HepG2 (cell line): ENCODE data around the gene SAE1. TPM values are rescaled to one million over a fixed set of nuclear protein-coding genes. Genes with fewer than 3 reads are reported as not detected.

Source experiments
- ARHGAP35 ChIP-seq: sonication (generic); formaldehyde crosslinking; IDR thresholded peaks from 2 replicates; pipeline ENCODE4 v1.9.0; 2022; ENCODE audit warnings: mild to moderate bottlenecking, inconsistent platforms, moderate library complexity, missing genetic modification reagents, borderline replicate concordance
- ATF2 ChIP-seq: sonication (generic); formaldehyde crosslinking; IDR thresholded peaks from 2 replicates; pipeline ENCODE4 v1.4.0; 2020; ENCODE audit warnings: missing genetic modification reagents
- CHCHD3 ChIP-seq: sonication (generic); formaldehyde crosslinking; IDR thresholded peaks from 2 replicates; pipeline ENCODE4 v1.8.0; 2022; ENCODE audit warnings: mild to moderate bottlenecking, missing genetic modification reagents, moderate library complexity
- ETV6 ChIP-seq: sonication (generic); formaldehyde crosslinking; conservative IDR thresholded peaks from 2 replicates; pipeline ENCODE4 v1.4.0; 2020; ENCODE audit warnings: missing genetic modification reagents
- FOXK1 ChIP-seq: sonication (generic); formaldehyde crosslinking; IDR thresholded peaks from 2 replicates; pipeline ENCODE4 v1.4.0; 2020; ENCODE audit warnings: low read depth, missing genetic modification reagents, borderline replicate concordance
- HDAC1 ChIP-seq: sonication (generic); formaldehyde crosslinking; IDR thresholded peaks from 2 replicates; pipeline ENCODE4 v1.5.1; 2020; ENCODE audit warnings: mild to moderate bottlenecking, missing genetic modification reagents
- IKZF4 ChIP-seq: sonication (generic); formaldehyde crosslinking; IDR thresholded peaks from 2 replicates; pipeline ENCODE4 v1.5.1; 2020; ENCODE audit warnings: borderline replicate concordance, mild to moderate bottlenecking, low read depth, missing genetic modification reagents; ENCODE audit errors: not compliant biosample characterization
- MED1 ChIP-seq: sonication (generic); formaldehyde crosslinking; IDR thresholded peaks from 2 replicates; pipeline ENCODE4 v1.4.0; 2020; ENCODE audit warnings: missing genetic modification reagents
- MZF1 ChIP-seq: sonication (generic); formaldehyde crosslinking; IDR thresholded peaks from 2 replicates; pipeline ENCODE4 v1.8.1; 2023; ENCODE audit warnings: mild to moderate bottlenecking, missing genetic modification reagents, borderline replicate concordance
- NAIF1 ChIP-seq: sonication (generic); formaldehyde crosslinking; IDR thresholded peaks from 2 replicates; pipeline ENCODE4 v1.5.0; 2020; ENCODE audit warnings: mild to moderate bottlenecking, missing genetic modification reagents, borderline replicate concordance
- PHF8 ChIP-seq: sonication (generic); formaldehyde crosslinking; IDR thresholded peaks from 2 replicates; pipeline ENCODE4 v1.5.0; 2020; ENCODE audit warnings: missing genetic modification reagents
- RCOR2 ChIP-seq: IDR thresholded peaks from 2 replicates; pipeline ENCODE4 v1.6.1; 2016; ENCODE audit warnings: missing biosample characterization, missing genetic modification reagents
- SALL1 ChIP-seq: sonication (generic); formaldehyde crosslinking; IDR thresholded peaks from 2 replicates; pipeline ENCODE4 v1.8.0; 2022; ENCODE audit warnings: mild to moderate bottlenecking, missing genetic modification reagents
- SMARCC2 ChIP-seq: fragments of 450-650 bp; IDR thresholded peaks from 2 replicates; pipeline ENCODE4 v1.6.1; 2017; ENCODE audit warnings: antibody characterized with exemption, mild to moderate bottlenecking
- SNAPC5 ChIP-seq: sonication (generic); formaldehyde crosslinking; IDR thresholded peaks from 2 replicates; pipeline ENCODE4 v1.8.1; 2023; ENCODE audit warnings: mild to moderate bottlenecking, missing genetic modification reagents, borderline replicate concordance
- SP140L ChIP-seq: sonication (generic); formaldehyde crosslinking; IDR thresholded peaks from 2 replicates; pipeline ENCODE4 v1.4.0; 2020; ENCODE audit warnings: missing genetic modification reagents, borderline replicate concordance
- TAF1 ChIP-seq: sonication (generic); formaldehyde crosslinking; IDR thresholded peaks from 2 replicates; pipeline ENCODE4 v1.4.0; 2020; ENCODE audit warnings: missing genetic modification reagents
- ZNF414 ChIP-seq: sonication (generic); formaldehyde crosslinking; IDR thresholded peaks from 2 replicates; pipeline ENCODE4 v1.5.0; 2020; ENCODE audit warnings: missing genetic modification reagents
- ZNF563 ChIP-seq: sonication (generic); formaldehyde crosslinking; IDR thresholded peaks from 2 replicates; pipeline ENCODE4 v1.8.0; 2022; ENCODE audit warnings: mild to moderate bottlenecking, moderate library complexity, missing genetic modification reagents
- ZNF724P ChIP-seq: sonication (generic); formaldehyde crosslinking; IDR thresholded peaks from 2 replicates; pipeline ENCODE4 v1.8.0; 2022; ENCODE audit warnings: missing genetic modification reagents, borderline replicate concordance
- ZNF770 ChIP-seq: sonication (generic); formaldehyde crosslinking; IDR thresholded peaks from 2 replicates; pipeline ENCODE4 v1.5.0; 2020; ENCODE audit warnings: mild to moderate bottlenecking, missing genetic modification reagents
- ZNF879 ChIP-seq: sonication (generic); formaldehyde crosslinking; IDR thresholded peaks from 2 replicates; pipeline ENCODE4 v1.8.1; 2023; ENCODE audit warnings: missing genetic modification reagents
- ZXDC ChIP-seq: sonication (generic); formaldehyde crosslinking; IDR thresholded peaks from 2 replicates; pipeline ENCODE4 v1.5.0; 2020; ENCODE audit warnings: mild to moderate bottlenecking, missing genetic modification reagents
- polyA plus RNA-seq, 8 experiments: library from polyadenylated mRNA; depleted of rRNA in 3 of 8; stranded (reverse) in 7 of 8; unstranded in 1 of 8; fragments of >200 nt; fragmentation: Illumina TruSeq in 4 of 8; extraction: Trizol in 4 of 8; gene quantifications; 2 replicates each; pipeline versions ENCODE4 v1.2.1 to v1.2.3, GENCODE V29; 2011 to 2016; ENCODE audit warnings: low read depth in 4 of 8, missing spikeins in 1 of 8, mixed read lengths in 1 of 8; ENCODE audit not compliant: insufficient read depth in 1 of 8
- total RNA-seq, 5 experiments: library from RNA; depleted of rRNA; stranded (reverse); fragments of >200 nt; fragmentation: Illumina TruSeq; extraction: Trizol; gene quantifications; 2 replicates each; pipeline ENCODE4 v1.2.3, GENCODE V29; 2016; ENCODE audit warnings: low read depth in 1 of 5

The SAE1 gene
- total and polyA plus RNA-seq, 2 of the 13 experiments (the other 11 are each of a cell fraction or from before 2014, with no cell fraction given) = 87.6 to 197 TPM

GRCh38 chr19:47255879-47256692 lies 125.5 kb downstream of the SAE1 start, which contains the start of gene CCDC9 (continued):
- no peak for TF ChIP-seq MZF1 (CRISPR knock-in tag)
- TF ChIP-seq NAIF1 = 0 out of 2 replicates have a peak, but pooled peaks have one; percentile 23
- peak; percentile 71; the same call in 1 of the 2 replicates for TF ChIP-seq ETV6 (CRISPR knock-in tag)
- no peak for TF ChIP-seq SMARCC2
- TF ChIP-seq TAF1 (CRISPR knock-in tag) = peak; percentile 68; the same call in 1 of the 2 replicates
- TF ChIP-seq HDAC1 = peak; percentile 79
- TF ChIP-seq RCOR2 = no peak
- peak; percentile 62 for TF ChIP-seq SALL1 (CRISPR knock-in tag)
- no peak for TF ChIP-seq SNAPC5 (CRISPR knock-in tag)
- TF ChIP-seq ZNF414 (CRISPR knock-in tag) = no peak; the same call in 1 of the 2 replicates
- TF ChIP-seq CHCHD3 (CRISPR knock-in tag) = no peak
- peak; percentile 71; the same call in 1 of the 2 replicates for TF ChIP-seq ATF2
- peak; percentile 49 for TF ChIP-seq MED1 (CRISPR knock-in tag)
- peak; percentile 90 for TF ChIP-seq FOXK1 (CRISPR knock-in tag)
- no peak for TF ChIP-seq IKZF4 (CRISPR knock-in tag)
- TF ChIP-seq ZNF724P (CRISPR knock-in tag) = 0 out of 2 replicates have a peak, but pooled peaks have one; percentile 30
- TF ChIP-seq ARHGAP35 (CRISPR knock-in tag) = 0 out of 2 replicates have a peak, but pooled peaks have one; percentile 57
- TF ChIP-seq ZXDC (CRISPR knock-in tag) = peak; percentile 95
- no peak for TF ChIP-seq ZNF879
- peak; percentile 74 for TF ChIP-seq ZNF770 (CRISPR knock-in tag)
- peak; percentile 44; the same call in 1 of the 2 replicates for TF ChIP-seq ZNF563 (CRISPR knock-in tag)
- no peak for TF ChIP-seq SP140L
- peak; percentile 71 for TF ChIP-seq PHF8 (CRISPR knock-in tag)
